ENCODE data around the gene NAV1.

Gene NAV1

DNA sequence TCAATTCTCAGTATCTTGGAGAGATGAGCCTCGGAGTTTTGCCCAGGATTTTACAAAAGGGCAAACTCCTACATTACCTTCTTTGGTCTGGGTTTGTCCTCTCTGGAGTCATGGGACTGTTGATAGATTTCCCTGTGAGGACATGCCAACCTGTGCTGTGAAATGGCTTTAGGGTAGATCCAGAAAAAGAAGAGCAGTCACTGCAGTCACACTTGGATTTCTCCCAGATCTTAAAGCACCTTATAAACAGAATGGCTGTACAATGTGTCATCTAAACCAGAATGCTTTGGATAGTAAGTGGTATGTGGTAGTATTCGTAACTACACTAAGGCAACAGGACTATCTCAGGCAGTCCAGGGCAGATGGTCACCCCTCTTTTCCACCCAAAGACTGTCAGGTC, 30.1 kb upstream of the NAV1 start:
- Histone ChIP-seq H3K4me3 (ENCODE audit: low read length) (no peak overlapping the region), H3K4me1 (ENCODE audit: control insufficient read depth, low read length) (peaks cover 77% of the 10 kb centered on the region), H3K79me2 (ENCODE audit: control insufficient read depth, low read length) (peaks cover 32% of the 10 kb centered on the region), H4K20me1 (ENCODE audit: control insufficient read depth, insufficient read depth, low read depth, low read length) (0 out of 2 replicates have a peak, but pooled peaks cover 4% of the 10 kb centered on the region), H3K36me3 (ENCODE audit: control insufficient read depth, low read length) (peaks cover 7% of the 10 kb centered on the region; the same call in 1 of the 2 replicates), H3K9me3 (ENCODE audit: control insufficient read depth, insufficient read depth, low read length) (no peaks in the 10 kb centered on the region), H3K27me3 (ENCODE audit: control insufficient read depth, low read length) (no peaks in the 10 kb centered on the region), H3K27ac (ENCODE audit: low read depth, low read length) (no peak overlapping the region), H3F3A (ENCODE audit: control insufficient read depth, insufficient read depth) (peaks cover 15% of the 10 kb centered on the region), H3K4me2 (ENCODE audit: low read length) (no peak overlapping the region), H3K9me2 (replicated peaks; ENCODE audit: control insufficient read depth, low read length) (no peaks in the 10 kb centered on the region)
- TF ChIP-seq, protein P1, sequence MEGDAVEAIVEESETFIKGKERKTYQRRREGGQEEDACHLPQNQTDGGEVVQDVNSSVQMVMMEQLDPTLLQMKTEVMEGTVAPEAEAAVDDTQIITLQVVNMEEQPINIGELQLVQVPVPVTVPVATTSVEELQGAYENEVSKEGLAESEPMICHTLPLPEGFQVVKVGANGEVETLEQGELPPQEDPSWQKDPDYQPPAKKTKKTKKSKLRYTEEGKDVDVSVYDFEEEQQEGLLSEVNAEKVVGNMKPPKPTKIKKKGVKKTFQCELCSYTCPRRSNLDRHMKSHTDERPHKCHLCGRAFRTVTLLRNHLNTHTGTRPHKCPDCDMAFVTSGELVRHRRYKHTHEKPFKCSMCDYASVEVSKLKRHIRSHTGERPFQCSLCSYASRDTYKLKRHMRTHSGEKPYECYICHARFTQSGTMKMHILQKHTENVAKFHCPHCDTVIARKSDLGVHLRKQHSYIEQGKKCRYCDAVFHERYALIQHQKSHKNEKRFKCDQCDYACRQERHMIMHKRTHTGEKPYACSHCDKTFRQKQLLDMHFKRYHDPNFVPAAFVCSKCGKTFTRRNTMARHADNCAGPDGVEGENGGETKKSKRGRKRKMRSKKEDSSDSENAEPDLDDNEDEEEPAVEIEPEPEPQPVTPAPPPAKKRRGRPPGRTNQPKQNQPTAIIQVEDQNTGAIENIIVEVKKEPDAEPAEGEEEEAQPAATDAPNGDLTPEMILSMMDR (IDR thresholded peaks at IDR 0.05; ENCODE audit: low read depth, low read length, poor library complexity, severe bottlenecking) = no peak
- TF ChIP-seq EZH2phosphoT487 (IDR thresholded peaks at IDR 0.05; ENCODE audit: borderline replicate concordance, low read length) = no peak

DNA sequence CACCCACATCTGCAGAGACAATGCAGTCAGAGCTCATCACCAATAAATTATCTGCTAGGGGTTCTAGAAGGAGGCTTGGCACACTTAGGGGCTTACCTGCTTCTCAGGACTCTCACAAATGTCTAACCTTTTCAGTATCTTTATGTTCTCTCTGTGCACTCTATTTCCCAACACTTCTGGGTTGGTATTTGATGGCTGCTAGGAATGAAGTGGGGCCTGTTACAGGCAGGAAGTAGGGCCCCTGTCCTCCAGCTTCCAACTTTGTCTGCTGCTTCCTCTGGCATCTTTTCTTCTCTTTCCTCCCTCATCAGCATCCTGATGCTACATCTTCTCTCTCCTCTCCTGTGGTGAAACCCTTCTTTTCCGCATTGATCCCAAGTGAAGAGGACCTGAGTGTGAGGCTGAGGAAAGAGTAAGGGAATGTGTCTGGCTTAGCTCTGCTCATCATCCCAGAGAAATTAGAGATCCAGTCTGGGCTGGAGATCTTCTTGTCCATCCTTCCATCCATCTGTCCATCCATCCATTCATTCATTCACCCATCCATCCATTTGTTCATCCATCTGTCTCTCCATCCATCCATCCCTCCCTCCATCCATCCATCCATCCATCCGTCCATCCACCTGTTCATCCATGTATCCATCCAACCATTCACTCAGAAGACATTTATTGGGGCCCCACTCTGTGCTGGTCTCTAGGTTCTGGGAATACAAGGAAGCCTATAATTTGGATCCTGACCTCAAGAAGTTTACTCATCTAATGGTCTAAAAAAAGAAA, 29.1 kb upstream of the NAV1 start:
- Histone ChIP-seq H3K4me3 (ENCODE audit: low read length) (no peak overlapping the region), H3K79me2 (ENCODE audit: control insufficient read depth, low read length) (peaks cover 24% of the 10 kb centered on the region), H3K9me3 (ENCODE audit: control insufficient read depth, insufficient read depth, low read length) (no peaks in the 10 kb centered on the region), H3K36me3 (ENCODE audit: control insufficient read depth, low read length) (peaks cover 5% of the 10 kb centered on the region; the same call in 1 of the 2 replicates), H3K9me2 (replicated peaks; ENCODE audit: control insufficient read depth, low read length) (no peaks in the 10 kb centered on the region), H3K4me1 (ENCODE audit: control insufficient read depth, low read length) (peaks cover 76% of the 10 kb centered on the region), H3K27me3 (ENCODE audit: control insufficient read depth, low read length) (no peaks in the 10 kb centered on the region), H3F3A (ENCODE audit: control insufficient read depth, insufficient read depth) (peaks cover 15% of the 10 kb centered on the region), H4K20me1 (ENCODE audit: control insufficient read depth, insufficient read depth, low read depth, low read length) (no peaks in the 10 kb centered on the region), H3K4me2 (ENCODE audit: low read length) (peak overlapping the region; percentile 8; the same call in 1 of the 2 replicates), H3K27ac (ENCODE audit: low read depth, low read length) (no peak overlapping the region)
- TF ChIP-seq EZH2phosphoT487 (IDR thresholded peaks at IDR 0.05; ENCODE audit: borderline replicate concordance, low read length) = no peak
- TF ChIP-seq, protein P1 (IDR thresholded peaks at IDR 0.05; ENCODE audit: low read depth, low read length, poor library complexity, severe bottlenecking) = no peak

DNA sequence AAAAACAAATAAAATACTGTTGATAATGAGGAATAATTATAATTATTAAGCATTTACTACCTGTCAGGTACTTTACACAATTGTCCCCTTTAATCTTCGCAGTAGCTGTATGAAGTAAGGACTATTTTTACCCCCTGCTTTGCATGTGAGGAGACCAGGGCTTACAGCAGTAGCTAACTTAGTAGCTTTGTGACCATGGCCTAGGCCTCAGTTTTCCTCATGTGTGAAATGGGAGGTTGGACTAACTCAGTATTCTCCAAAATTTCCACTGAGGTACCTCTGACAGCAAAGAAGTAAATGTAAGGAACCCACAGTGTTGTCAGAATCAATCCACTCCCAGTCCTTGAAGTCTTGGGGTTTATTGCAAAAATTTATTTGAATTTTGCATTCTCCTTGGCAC, 28.2 kb upstream of the NAV1 start:
- Histone ChIP-seq H3K4me2 (ENCODE audit: low read length) (peak overlapping the region; percentile 42), H3K36me3 (ENCODE audit: control insufficient read depth, low read length) (peaks cover 5% of the 10 kb centered on the region; the same call in 1 of the 2 replicates), H3K27me3 (ENCODE audit: control insufficient read depth, low read length) (no peaks in the 10 kb centered on the region)

More for the DNA sequence above, 28.2 kb upstream of the NAV1 start:
- peaks cover 15% of the 10 kb centered on the region for H3F3A ChIP-seq (ENCODE audit: control insufficient read depth, insufficient read depth)
- H4K20me1 ChIP-seq (ENCODE audit: control insufficient read depth, insufficient read depth, low read depth, low read length) = no peaks in the 10 kb centered on the region
- no peak for TF ChIP-seq EZH2phosphoT487 (IDR thresholded peaks at IDR 0.05; ENCODE audit: borderline replicate concordance, low read length)
- TF ChIP-seq, protein P1 (IDR thresholded peaks at IDR 0.05; ENCODE audit: low read depth, low read length, poor library complexity, severe bottlenecking) = no peak
- H3K9me2 ChIP-seq (replicated peaks; ENCODE audit: control insufficient read depth, low read length) = no peaks in the 10 kb centered on the region
- H3K79me2 ChIP-seq (ENCODE audit: control insufficient read depth, low read length) = peaks cover 15% of the 10 kb centered on the region
- peaks cover 66% of the 10 kb centered on the region for H3K4me1 ChIP-seq (ENCODE audit: control insufficient read depth, low read length)
- H3K4me3 ChIP-seq (ENCODE audit: low read length) = peak overlapping the region; percentile 22; the same call in 1 of the 2 replicates
- H3K27ac ChIP-seq (ENCODE audit: low read depth, low read length) = no peak overlapping the region
- no peaks in the 10 kb centered on the region for H3K9me3 ChIP-seq (ENCODE audit: control insufficient read depth, insufficient read depth, low read length)
